ENCODE results near the gene WASF1.

WASF1 gene

DNA sequence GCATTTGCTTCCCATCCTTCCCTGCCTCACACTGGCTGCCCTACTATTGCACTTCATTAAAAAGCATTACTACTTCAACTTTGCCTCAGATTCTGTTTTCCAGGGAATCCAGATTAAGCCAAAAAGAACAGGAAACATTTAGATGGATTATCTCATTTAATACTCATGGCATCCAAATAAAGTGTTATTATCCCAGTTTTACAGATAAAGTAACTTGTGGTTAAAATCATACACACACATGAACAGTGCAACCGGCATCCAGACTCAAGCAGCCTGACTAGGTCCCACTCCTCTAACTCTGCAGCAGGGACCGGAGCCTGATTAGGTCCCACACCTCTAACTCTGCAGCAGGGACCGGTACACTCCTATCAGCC lies 129.0 kb downstream of the WASF1 start:
- Histone ChIP-seq H3K36me3 (ENCODE audit: control insufficient read depth, insufficient read depth, low read length, severe bottlenecking) (no peaks in the 10 kb centered on the region), H3K4me3 (ENCODE audit: low read length) (no peak overlapping the region), H3K4me1 (ENCODE audit: control insufficient read depth, insufficient read depth, low read length) (no peaks in the 10 kb centered on the region), H3K9me3 (ENCODE audit: control insufficient read depth, low read length) (peaks cover 3% of the 10 kb centered on the region), H3K9ac (ENCODE audit: low read length) (no peak overlapping the region), H3K27me3 (replicated peaks; ENCODE audit: control insufficient read depth, insufficient read depth, low read length) (peaks cover 16% of the 10 kb centered on the region)
- DNase-seq (ENCODE audit: low read depth): no peak

Data from adipocyte (in vitro differentiated cells).